Endothelial cell of hepatic sinusoid (primary cell): ENCODE results near the gene LRRK1.

Experiments used
- in situ Hi-C: cut with HindIII; loops from 2 replicates; pipeline ENCODE4 v1.10.0; 2017; ENCODE audit warnings: low sequenced_read_pairs

Gene LRRK1

GRCh38 chr15:101049856-101050622 lies 130.9 kb downstream of the LRRK1 start:
- in situ Hi-C loops: no loop called here

GRCh38 chr15:101050623-101051290 lies 131.6 kb downstream of the LRRK1 start:
- in situ Hi-C loops: no loop called here

- in situ Hi-C loops: no loop called here
Observed at GRCh38 chr15:101051291-101052030, 132.3 kb downstream of the LRRK1 start.

- in situ Hi-C loops: no loop called here
Observed at GRCh38 chr15:101052031-101052620, 133.0 kb downstream of the LRRK1 start.

GRCh38 chr15:101052681-101053121 lies 133.5 kb downstream of the LRRK1 start:
- in situ Hi-C loops: no loop called here

GRCh38 chr15:101053261-101053660 lies 134.1 kb downstream of the LRRK1 start:
- in situ Hi-C loops: no loop called here

GRCh38 chr15:101054116-101054515 lies 135.0 kb downstream of the LRRK1 start:
- in situ Hi-C loops: no loop called here

- in situ Hi-C loops: no loop called here
Observed at GRCh38 chr15:101054991-101055390, 135.8 kb downstream of the LRRK1 start.

GRCh38 chr15:101055411-101055810 lies 136.3 kb downstream of the LRRK1 start:
- in situ Hi-C loops: no loop called here

- in situ Hi-C loops: no loop called here
Observed at GRCh38 chr15:101056366-101057334, 137.5 kb downstream of the LRRK1 start.

GRCh38 chr15:101057841-101058407 lies 138.8 kb downstream of the LRRK1 start:
- in situ Hi-C loops: no loop called here

- in situ Hi-C loops: no loop called here
Observed at GRCh38 chr15:101058735-101059134, 139.6 kb downstream of the LRRK1 start.

- in situ Hi-C loops: no loop called here
Observed at GRCh38 chr15:101059381-101060341, 140.5 kb downstream of the LRRK1 start.

GRCh38 chr15:101060576-101061551 lies 141.7 kb downstream of the LRRK1 start:
- in situ Hi-C loops: no loop called here

- in situ Hi-C loops: no loop called here
Observed at GRCh38 chr15:101062063-101062462, 142.9 kb downstream of the LRRK1 start.

GRCh38 chr15:101062471-101063171 lies 143.5 kb downstream of the LRRK1 start:
- in situ Hi-C loops: no loop called here

- in situ Hi-C loops: no loop called here
Observed at GRCh38 chr15:101063212-101063611, 144.1 kb downstream of the LRRK1 start.
